Stimulated activated CD4-positive, alpha-beta T cell treated with anti-CD3 and anti-CD28 coated beads, TNF-alpha, amount 100 ng/mL, for 48 hours (primary cell): ENCODE results near the gene TLR9.
"Not testable (repeated sequence)": the region's sequence is repeated elsewhere in the genome, so short reads cannot be mapped to it uniquely, and the experiment has no call there.

Experiments
- DNase-seq, 3 donors: peaks; one replicate each; pipeline ENCODE4 v3.0.0-alpha.2; 2020; ENCODE audit warnings: low read depth in 3 of 3

TLR9 gene

DNA sequence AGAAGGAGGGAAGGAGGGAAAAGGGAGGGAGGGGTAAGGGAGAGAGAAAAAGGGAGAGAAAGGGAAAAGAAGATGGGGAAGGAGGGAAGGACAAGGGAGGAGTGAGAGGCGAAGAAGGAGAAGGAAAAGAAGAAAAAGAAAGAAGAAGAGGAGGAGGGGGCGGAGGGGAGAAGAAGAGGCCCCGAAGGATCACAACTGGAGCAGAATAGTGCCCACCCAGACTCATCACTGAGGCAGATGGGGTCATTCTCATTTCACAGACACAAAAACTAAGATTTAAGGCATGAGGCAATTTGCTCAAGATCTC is 30.2 kb downstream of the TLR9 start:
- DNase-seq = no peak

DNA sequence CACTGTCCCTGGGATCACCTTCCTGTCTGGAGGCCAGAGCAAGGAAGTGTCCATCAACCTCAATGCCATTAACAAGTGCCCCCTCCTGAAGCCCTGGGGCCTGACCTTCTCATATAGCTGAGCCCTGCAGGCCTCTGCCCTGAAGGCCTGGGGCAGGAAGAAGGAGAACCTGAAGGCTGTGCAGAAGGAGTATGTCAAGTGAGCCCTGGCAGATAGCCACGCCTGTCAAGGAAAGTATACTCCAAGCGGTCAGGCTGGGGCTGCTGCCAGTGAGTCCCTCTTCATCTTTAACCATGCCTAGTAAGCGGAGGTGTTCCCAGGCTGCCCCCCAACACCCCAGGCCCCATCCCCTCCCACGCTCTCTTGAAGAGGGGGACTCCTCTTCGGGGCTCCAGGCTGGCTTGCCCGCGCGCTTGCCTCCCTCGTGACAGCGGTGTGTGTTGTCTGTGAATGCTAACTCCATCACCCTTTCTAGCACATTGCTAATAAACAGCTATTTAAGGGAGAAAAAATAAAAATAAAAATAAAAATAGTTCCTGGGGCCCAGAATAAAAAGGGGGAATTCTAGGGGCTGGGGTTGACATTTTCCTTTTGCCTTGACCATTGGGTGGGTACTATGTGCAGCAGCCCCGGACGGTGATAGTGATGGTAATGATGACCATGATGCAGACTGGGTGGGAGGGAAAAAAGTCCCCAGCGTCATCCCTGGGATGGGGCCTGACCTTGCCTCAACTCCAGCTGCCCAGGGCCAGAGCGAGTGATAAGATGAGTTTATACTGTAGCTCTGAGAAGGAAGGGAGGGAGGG is 30.8 kb downstream of the TLR9 start:
- no peak for DNase-seq

DNA sequence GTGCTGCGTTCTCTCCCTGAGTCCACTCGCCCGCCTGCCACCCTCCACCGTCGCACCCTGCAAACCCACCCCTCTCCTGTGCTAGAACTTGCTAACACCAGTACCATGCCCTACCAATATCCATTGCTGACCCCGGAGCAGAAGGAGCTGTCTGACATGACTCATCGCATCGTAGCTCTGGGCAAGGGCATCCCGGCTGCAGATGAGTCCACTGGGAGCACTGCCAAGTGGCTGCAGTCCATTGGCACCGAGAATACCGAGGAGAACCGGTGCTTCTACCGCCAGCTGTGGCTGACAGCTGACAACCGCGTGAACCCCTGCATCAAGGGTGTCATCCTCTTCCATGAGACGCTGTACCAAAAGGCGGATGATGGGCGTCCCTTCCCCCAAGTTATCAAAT is 32.4 kb downstream of the TLR9 start:
- DNase-seq = no peak

DNA sequence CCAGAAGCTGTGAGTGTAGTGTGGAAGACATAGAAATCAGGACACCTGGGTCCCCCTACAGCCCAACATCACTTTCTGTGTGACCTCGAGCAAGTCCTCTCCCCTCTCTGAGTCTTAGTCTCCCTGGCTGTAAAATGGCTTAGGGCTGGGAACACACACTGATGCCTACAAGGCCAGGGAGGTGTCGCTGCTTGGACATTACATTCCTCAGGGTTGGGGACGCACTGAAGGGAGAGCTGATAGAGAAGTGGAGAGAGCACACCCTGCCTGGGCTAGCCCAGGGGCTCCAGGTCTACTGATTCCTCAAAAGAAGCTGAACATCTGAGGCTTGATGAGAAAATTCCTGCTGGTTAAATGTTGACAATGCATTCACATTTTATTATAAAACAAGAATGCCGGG is 33.8 kb downstream of the TLR9 start:
- no peak for DNase-seq

DNA sequence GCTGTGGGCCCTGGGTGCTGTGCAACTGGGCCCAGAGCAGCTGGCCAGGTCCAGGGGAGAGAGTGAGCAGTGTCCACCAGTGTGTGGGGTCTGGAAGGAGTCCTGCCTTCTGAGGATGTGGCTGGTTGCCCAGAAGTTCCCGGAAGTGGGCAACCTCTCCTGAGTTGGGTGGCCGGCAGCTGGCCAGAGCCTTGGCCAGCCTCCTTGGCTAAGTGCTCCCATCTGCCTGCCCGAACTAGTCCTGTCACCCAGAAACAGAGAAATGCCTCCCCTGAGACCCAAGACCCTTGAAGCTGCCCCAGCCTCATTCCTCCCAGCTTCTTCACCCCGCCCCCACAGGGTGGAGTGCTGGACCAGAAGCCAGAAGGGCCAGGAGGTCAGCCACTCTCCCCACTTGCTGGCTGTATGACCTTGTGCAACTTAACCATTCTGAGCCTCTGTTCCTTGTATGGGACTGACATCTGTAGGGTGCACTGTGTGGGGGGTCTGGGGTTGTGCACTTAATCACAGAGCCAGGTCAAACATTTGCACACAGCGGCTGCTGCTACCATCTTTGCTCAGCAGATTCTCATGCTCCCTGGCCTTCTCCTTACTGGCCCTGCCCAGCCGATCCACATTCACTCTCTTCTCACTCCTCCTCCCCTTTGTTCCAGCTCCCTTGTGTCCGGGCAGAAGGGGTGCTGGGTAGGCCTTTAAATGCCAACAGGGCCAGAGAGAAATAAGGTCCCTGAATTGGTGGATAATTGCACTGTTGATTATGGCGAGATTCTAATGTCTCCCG is 35.0 kb downstream of the TLR9 start:
- no peak for DNase-seq

DNA sequence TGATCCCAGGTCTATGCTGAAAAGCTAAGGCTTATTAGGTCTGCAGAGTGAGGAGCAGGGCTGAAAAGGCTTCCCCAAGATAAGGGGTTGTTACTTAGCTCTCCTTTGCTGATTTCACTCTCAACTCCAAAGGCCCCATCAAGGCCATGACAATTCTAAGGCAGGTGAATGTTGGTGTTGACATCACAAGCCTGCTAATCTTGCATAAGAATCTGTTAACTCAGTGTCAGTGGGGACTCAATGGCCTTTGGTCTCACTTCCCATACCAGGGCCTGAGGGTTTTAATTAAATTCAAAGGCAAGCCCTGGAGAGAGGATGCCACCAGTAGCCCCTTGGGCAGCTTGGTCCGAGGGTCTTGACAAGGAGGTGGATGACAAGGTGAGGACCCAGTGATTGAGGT is 36.9 kb downstream of the TLR9 start:
- DNase-seq = no peak

DNA sequence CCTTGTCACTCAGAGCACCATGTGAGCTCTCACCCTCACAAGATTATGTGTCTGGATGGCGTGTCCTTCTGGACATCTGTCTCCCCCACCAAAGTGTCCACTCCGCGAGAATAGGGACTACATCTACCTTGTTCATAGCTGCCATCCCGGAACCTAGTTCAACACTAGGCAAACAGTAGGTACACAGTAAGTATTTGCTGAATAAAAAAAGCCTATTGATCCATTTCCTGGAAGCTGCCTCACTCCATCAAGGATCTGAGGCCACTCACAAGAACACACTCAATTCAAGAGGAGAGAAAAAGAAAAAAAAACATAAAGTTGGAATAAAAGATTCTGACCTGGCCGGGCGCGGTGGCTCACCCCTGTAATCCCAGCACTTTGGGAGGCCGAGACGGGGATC is 38.7 kb downstream of the TLR9 start:
- DNase-seq = no peak

DNA sequence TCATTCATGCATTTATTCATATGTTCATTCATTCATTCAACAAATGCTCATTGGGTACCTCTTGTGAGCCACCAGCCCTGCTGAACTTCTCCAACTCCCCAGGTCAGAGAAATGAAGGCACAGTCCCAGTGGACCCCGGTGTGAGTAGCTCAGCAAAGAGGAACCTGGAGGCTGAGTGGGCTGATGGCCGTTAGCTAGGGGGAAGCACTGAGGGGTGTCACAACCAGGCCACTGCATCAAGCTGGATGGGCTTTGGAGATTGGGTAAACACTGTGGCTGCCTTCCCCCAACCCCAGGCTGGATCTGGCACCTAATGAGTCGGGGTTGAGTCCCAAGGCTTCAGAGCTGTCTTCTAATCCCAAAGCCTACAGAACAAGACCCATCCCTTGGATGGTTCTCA is 39.6 kb downstream of the TLR9 start:
- DNase-seq = no peak

DNA sequence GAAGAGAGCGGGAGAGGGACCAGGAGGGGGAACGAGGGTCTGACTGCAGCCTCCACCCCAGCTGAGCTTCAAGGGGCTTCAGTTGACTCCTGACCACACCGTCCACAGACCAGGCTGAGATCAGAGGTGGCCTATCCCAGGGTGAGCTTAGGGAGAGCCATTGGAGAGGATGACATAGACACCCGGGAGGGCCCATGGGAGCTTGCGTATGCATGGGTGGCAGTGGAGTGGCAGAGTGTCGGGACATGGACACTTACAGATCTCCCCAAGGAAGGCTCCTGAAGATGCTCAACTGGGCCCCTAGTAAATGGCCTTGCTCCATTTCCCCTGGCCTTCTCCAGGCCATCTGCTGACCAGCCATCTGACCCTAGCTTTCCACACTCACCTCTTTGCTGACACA is 40.1 kb downstream of the TLR9 start:
- DNase-seq = no peak

DNA sequence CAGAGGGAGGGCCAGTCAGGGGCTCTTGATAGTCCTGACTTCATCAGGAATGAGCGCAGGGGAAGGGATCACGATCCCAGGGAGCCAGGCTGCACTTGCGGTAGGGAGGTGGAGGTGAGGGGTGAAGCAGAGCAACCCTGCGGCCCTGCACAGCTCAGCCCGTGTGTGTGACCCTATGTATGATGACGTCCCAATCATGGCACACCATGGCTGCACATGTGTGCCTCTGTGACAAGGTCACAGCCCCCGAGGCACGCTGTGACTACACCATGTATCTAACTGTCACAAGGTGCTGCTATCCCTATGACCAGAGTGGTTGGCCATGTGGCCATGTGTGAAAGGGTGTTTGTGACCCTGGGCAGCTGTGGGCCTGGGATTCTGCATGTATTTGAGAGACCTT is 40.8 kb downstream of the TLR9 start:
- no peak for DNase-seq

DNA sequence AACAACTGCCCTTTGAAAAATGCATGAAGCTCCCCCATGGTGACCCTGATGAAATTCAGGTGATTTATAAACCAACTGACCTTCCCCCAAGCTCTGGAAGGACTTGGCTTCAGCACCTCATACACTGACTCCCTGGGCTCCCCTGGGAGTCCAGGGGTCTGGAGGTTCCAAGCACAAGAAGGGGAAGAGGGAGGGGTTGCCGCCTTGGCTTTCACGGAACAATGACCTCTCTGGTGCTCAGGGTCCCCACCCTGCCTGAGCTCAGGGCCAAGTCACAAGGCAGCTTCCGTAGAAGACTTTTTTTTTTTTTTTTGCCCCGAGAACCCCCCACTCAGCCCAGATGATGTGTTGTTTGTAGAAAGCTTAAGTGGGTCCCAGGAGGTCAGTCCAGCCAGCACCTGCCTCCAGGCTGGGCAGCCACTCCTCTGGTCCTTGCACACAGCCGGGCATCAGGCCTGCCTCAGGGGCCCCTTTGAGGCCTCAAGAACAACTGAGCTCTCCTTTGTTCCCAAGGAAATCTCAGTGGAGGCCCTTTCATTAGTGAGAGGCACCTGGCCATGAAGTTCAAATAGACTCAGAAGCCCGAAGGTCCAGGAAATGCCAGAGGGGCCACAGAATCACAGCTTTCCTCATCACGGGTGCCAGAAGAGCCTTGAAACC is 41.5 kb downstream of the TLR9 start:
- no peak for DNase-seq

DNA sequence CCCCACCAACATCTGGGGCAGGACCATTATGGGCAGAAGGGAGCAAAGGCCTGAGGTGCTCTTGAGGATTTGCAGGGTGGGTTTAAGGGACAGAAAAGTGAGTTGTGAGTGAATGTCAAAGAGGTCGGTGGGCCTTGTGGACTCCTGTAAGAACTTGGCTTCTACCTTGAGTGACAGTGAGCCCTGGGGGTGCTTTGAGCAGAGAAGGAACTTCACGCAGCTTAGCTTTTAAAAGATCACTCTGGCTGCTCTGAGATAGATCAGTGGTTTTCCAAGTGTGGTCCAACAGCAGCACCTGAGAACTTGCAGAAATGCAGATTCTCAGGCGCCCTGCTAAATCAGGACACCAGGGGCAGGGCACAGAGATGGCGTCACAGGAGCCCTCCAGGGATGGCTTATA is 42.8 kb downstream of the TLR9 start:
- DNase-seq = no peak

DNA sequence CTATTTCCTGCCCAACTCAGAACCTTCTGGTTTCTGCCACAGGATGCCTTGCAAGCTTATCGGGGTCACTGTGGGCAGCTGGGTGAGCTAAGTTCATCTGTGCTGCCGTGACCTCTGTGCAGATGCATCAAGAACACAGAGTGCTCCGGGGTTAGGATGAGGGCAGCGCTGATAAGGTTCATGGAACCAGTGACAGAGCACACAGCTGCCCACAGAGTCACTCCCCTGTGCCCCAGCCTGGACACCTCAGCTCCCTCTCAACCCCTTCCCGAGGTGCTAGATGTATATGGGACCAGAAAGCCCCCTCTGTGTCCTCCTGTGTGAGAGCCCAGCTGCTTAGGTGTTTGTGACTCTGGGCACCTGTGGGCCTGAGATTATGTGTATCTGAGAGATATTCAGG is 43.2 kb downstream of the TLR9 start:
- DNase-seq = no peak

DNA sequence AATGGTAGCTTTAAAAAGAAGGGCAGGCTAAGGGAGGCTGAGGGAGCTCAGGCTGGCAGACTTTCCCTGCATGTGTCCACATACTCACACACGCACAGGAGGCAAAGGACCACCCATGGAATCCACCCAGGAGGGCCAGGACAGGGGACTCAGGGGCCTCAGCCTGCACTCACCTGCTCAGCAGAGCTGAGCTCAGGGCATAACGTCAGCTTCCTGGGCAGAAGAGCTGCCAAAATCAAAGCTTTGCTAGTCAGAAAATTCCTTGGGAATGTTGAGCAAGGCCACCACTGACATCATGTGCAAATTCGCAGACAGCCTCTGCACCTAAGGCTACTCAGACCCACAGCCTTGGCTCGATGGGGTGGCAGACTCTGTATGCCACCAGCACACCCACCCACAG is 43.9 kb downstream of the TLR9 start:
- DNase-seq = no peak

DNA sequence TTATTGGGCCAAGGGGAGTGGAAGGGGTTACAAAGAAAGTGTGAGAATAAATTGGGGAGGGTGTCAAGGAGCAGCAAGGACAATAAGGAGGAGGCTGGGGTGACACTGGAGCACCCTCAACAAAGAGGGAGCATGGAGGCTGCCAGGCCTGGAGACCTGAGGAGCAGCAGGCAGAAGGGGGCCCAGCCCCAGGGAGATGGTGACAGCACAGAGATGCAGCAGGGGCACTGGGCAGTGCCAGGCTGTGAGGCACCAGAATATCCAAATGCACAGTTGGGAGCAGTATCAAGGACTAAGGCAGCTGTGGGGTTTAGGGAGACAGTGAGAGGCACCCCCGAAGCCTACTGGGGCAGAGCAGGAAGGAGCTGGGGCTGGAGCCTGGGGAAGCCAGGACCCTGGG is 46.9 kb downstream of the TLR9 start:
- DNase-seq = no peak

DNA sequence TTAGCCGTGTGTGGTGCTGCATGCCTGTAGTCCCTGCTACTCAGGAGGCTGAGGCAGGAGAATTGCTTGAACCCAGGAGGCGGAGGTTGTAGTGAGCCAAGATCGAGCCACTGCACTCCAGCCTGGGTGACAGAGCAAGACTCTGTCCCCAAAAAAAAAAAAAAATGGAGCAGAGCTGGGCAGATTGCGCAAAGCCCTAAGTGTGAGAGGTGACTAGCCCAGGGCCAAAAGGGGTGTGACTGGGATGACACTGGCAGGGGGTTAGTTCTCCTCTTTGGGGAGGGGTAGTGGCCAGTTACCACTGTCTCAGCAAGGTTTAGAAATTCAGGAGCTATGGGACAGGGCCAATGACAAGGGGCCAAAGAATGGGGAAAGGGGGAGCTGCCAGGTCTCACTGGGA is 47.3 kb downstream of the TLR9 start:
- DNase-seq = not testable (repeated sequence)

DNA sequence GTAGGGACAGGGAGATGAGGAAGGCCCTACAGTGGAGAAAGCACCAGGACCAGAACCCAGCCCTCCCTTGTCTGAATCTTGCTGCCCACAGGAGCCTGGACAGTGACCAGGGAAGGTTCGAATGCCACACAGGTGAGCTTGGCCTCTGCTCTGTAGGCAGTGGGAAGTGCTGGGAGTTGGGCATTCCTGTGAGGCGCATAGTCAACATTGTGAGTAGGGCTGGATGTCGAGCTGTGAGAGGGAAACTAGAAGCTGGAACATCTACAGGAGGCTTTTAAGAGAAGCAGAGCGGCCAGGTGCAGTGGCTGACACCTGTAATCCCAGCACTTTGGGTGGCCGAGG is 47.8 kb downstream of the TLR9 start:
- DNase-seq = no peak

DNA sequence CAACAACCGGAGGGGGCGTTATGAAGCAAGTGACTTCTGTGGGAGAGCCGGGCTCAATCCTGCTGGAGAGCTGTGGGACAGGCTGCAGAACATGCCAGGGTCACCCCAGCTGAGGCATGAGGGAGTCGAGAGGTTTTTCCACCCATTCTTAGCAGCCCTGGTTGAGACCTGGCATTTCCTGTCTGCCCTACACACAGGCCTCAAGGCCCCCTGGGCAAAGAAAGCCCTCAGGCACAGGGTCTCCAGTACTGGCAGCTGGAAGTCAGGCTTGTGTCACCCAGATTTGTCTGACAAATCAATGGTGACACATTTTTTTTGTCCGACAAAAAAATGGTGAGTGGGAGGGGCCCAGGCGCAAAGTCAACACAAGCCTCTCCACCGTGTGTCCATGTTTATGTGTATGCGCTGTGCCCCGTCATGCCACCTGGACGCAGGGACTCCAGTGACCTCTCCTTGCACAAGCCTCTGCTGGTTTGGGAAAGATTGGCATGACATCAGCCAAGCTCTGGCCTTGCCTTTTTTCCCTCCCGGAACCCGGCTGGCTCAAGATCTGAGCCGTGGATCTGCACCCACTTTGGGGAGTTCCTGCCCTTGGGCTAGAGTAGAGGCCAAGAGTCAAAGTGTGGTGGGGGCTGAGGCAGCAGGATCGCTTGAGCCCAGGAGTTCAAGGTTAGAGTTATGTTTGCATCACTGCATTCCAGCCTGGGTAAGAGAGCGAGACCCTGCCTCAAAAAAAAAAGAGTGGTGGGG is 48.3 kb downstream of the TLR9 start:
- DNase-seq = no peak

DNA sequence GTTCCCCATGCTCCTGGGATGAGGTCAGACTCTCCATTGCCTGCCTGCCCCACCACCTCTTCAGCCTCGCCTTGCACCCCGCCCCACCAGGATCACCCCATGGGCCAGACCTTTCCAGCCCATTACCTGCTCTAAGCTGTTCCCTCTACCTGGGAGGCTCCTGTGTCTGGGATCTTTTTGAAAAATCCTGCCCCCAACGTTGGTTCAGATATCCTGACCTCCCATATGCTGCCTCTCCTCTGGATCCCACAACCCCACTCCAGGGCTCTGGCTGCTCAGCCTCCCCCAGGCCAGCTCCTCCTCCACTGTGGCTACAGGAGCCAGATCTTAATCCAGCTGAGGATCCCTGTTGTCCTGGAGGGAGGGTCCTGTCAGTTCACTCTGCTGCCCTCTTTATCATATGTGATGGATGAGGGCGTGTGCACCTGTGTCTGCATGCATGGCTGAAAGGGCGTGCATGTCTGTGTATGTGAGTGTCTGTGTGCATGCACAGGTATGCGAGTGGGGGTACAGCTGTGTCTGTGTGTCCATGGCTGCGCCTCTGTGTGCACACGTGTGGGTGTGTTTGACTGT is 49.2 kb downstream of the TLR9 start:
- DNase-seq = no peak

DNA sequence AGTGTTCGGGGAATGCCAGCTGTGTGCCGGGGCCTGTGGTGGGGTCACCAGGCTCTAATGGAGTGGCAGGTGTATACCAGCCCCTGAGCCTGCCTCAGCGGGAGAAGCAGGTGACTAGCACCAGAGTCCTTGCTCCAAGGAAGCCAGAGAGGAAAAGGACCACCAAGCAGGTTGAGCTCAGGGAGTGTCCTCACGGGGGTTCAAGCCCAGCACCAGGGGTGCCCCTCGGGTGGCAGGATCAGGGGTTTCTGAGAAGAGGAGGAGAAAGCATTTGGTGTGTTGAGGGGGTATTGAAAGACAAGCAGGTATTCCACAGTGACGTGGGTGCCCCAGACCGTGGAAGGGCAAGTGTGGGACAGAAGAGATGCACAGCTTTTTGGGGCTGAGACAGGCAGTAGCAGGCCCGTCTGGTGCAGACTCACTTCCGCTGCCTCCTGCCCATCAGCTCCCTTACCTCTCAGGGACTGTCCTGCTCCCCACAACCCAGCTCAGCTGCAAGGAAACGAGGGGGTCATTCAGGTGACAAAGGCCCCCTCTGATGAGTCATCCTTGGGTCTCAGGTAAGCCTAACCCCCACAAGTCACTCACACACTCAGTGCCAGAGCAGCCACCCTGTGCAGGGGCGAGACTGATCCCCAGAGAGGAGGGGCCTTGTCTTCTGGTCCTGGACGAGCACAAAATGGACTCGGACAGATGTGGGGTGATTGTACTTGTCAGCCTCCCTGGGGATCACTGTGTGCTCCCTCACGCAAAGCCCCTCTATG is 49.8 kb downstream of the TLR9 start:
- DNase-seq = no peak

DNA sequence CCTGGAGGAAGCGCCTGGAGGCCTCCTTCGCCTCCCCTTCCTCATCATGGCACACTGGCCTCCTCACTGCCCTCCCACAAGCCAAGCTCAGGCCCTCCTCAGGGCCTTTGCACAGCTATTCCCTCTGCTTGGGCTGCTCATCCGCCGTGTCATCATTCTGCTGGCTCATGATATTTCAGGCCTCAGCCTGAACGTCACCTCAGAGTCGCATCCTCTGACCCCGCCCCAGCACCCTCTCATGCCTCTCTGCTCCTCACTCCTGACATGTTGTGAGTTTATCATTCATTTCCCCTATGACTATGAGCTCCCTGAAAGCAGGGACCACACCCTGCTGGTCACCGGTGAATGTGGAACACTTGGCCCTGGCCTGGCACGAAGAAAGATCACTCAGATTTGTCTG is 50.5 kb downstream of the TLR9 start:
- no peak for DNase-seq
